HL-60 (cell line): ENCODE measurements around the gene PTPRT.

Experiments
- DNase-seq, 2 experiments: peaks; one replicate each; pipeline ENCODE4 v3.0.0-alpha.2; 2010 to 2020; ENCODE audit warnings: low read depth in 1 of 2, low spot score in 1 of 2
- H3K27ac ChIP-seq: fragments of 250-450 bp; sonication (Bioruptor Pico); replicated peaks from 2 replicates; pipeline ENCODE4 v1.5.1; 2020; ENCODE audit warnings: mild to moderate bottlenecking, moderate library complexity
- H3K27me3 ChIP-seq: fragments of 250-450 bp; sonication (Bioruptor Pico); 2 replicates; pipeline ENCODE4 v1.5.1; 2021; ENCODE audit warnings: mild to moderate bottlenecking, moderate library complexity; ENCODE audit not compliant: insufficient read depth, poor library complexity, severe bottlenecking
- H3K4me3 ChIP-seq: replicated peaks from 2 replicates; pipeline ENCODE4 v1.5.1; 2011; ENCODE audit warnings: mild to moderate bottlenecking, control low read depth, low read length; ENCODE audit not compliant: insufficient read depth
- CTCF ChIP-seq: IDR thresholded peaks from one replicate; pipeline ENCODE4 v1.5.1; 2011; ENCODE audit warnings: low read length, control low read depth, inconsistent platforms; ENCODE audit not compliant: insufficient read depth
- GABPA ChIP-seq: IDR thresholded peaks from 2 replicates; pipeline ENCODE4 v1.6.1; 2012; ENCODE audit warnings: low read depth
- POLR2AphosphoS5 ChIP-seq: IDR thresholded peaks from 2 replicates; pipeline ENCODE4 v1.6.1; 2012; ENCODE audit warnings: low read depth
- SPI1 ChIP-seq: IDR thresholded peaks from 2 replicates; pipeline ENCODE4 v1.6.1; 2012; ENCODE audit warnings: low read depth, mild to moderate bottlenecking, borderline replicate concordance
- TF ChIP-seq, protein P1 (sequence below): IDR thresholded peaks from 2 replicates; pipeline ENCODE4 v1.6.1; 2012; ENCODE audit warnings: low read depth; ENCODE audit not compliant: insufficient replicate concordance

The PTPRT gene

DNA sequence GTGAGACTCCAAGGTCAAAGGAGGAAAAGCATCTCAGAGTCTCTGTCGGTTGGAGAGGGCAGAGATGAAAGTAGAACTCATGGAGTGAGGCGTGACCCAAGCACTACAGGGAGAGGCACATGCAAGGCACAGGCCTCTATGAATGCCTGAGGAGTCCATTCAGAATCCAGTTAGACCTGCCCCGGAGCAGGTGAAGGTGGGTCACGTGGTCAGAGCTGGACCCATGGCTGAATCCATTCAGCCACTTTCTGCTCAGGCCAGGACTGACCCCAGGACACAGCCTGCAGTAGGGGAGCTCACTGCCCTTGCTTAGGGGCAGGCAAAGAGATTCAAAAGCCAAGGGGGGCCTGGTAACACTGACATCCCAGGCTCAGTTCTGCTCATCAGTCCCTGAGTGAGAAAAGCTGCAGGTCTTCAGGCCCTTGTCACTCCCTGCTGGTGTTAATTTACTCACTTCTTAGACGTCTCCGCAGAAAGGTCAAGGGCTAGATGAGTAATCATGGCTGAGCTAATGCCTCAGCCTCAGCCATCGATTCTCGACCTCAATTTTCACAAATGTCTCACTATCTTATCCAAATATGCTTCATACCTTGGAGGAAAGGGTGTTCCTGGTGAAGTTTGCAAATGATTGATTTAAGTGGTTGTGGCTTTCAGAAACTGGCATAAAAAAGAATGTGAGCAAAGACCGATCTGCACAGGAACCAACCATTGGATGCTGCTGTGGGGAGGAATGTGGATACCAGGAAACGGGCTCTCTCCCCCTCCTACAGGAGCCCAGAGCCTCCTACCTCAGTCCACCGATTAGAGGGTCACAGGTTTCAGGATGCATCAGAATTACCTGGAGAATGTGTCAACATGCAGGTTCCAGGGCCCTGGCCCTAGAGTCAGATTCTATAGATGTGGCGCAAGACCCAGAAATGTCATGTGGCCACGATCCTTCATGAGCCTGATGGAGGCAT lies 584.4 kb downstream of the PTPRT start:
- Histone ChIP-seq H3K27me3 (no peaks in the 10 kb centered on the region), H3K4me3 (no peak overlapping the region), H3K27ac (no peak overlapping the region)
- TF ChIP-seq GABPA = no peak
- no peak for TF ChIP-seq CTCF
- no peak for TF ChIP-seq POLR2AphosphoS5
- no peak for TF ChIP-seq SPI1
- TF ChIP-seq, protein P1, sequence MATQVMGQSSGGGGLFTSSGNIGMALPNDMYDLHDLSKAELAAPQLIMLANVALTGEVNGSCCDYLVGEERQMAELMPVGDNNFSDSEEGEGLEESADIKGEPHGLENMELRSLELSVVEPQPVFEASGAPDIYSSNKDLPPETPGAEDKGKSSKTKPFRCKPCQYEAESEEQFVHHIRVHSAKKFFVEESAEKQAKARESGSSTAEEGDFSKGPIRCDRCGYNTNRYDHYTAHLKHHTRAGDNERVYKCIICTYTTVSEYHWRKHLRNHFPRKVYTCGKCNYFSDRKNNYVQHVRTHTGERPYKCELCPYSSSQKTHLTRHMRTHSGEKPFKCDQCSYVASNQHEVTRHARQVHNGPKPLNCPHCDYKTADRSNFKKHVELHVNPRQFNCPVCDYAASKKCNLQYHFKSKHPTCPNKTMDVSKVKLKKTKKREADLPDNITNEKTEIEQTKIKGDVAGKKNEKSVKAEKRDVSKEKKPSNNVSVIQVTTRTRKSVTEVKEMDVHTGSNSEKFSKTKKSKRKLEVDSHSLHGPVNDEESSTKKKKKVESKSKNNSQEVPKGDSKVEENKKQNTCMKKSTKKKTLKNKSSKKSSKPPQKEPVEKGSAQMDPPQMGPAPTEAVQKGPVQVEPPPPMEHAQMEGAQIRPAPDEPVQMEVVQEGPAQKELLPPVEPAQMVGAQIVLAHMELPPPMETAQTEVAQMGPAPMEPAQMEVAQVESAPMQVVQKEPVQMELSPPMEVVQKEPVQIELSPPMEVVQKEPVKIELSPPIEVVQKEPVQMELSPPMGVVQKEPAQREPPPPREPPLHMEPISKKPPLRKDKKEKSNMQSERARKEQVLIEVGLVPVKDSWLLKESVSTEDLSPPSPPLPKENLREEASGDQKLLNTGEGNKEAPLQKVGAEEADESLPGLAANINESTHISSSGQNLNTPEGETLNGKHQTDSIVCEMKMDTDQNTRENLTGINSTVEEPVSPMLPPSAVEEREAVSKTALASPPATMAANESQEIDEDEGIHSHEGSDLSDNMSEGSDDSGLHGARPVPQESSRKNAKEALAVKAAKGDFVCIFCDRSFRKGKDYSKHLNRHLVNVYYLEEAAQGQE = no peak
- no peak for DNase-seq

GRCh38 chr20:42603655-42604054 lies 586.1 kb downstream of the PTPRT start:
- no peak for TF ChIP-seq GABPA
- TF ChIP-seq CTCF = no peak
- TF ChIP-seq, protein P1 = no peak
- TF ChIP-seq SPI1 = no peak
- no peak for TF ChIP-seq POLR2AphosphoS5
- Histone ChIP-seq H3K4me3 (no peak overlapping the region), H3K27me3 (no peaks in the 10 kb centered on the region), H3K27ac (no peak overlapping the region)
- no peak for DNase-seq

DNA sequence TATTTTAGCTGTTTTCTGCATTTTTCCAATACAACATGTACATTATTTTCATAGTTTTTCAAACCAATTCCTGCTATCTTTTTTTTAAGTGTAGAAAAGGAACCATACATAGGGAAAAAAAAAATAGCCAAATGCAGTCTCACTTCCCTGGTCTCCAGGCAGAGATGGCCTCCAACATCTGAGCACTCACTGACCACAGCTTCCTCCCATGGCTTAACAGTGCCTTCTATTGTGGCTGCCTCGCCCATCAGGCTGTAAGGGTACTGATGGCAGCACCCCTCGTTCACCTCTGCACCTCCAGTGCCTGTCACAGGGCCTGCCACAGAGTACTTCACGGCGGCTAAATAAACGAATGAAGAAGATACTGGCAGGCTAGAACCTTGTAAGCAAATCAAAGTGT lies 591.1 kb downstream of the PTPRT start:
- DNase-seq = no peak
- no peak for TF ChIP-seq SPI1
- TF ChIP-seq, protein P1 = no peak
- TF ChIP-seq GABPA = no peak
- TF ChIP-seq POLR2AphosphoS5 = no peak
- no peak for TF ChIP-seq CTCF
- no peak overlapping the region for H3K27ac ChIP-seq
- no peak overlapping the region for H3K4me3 ChIP-seq
- no peaks in the 10 kb centered on the region for H3K27me3 ChIP-seq
